AML-193 (cell line): ENCODE measurements around the gene FAF2.
"Not testable (repeated sequence)": the region's sequence is repeated elsewhere in the genome, so short reads cannot be mapped to it uniquely, and the experiment has no call there.

Source experiments
- DNase-seq, 2 experiments: peaks; one replicate each; lab custom pipeline; 2025; lab: John Stamatoyannopoulos, UW

Gene FAF2, protein sequence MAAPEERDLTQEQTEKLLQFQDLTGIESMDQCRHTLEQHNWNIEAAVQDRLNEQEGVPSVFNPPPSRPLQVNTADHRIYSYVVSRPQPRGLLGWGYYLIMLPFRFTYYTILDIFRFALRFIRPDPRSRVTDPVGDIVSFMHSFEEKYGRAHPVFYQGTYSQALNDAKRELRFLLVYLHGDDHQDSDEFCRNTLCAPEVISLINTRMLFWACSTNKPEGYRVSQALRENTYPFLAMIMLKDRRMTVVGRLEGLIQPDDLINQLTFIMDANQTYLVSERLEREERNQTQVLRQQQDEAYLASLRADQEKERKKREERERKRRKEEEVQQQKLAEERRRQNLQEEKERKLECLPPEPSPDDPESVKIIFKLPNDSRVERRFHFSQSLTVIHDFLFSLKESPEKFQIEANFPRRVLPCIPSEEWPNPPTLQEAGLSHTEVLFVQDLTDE

DNA sequence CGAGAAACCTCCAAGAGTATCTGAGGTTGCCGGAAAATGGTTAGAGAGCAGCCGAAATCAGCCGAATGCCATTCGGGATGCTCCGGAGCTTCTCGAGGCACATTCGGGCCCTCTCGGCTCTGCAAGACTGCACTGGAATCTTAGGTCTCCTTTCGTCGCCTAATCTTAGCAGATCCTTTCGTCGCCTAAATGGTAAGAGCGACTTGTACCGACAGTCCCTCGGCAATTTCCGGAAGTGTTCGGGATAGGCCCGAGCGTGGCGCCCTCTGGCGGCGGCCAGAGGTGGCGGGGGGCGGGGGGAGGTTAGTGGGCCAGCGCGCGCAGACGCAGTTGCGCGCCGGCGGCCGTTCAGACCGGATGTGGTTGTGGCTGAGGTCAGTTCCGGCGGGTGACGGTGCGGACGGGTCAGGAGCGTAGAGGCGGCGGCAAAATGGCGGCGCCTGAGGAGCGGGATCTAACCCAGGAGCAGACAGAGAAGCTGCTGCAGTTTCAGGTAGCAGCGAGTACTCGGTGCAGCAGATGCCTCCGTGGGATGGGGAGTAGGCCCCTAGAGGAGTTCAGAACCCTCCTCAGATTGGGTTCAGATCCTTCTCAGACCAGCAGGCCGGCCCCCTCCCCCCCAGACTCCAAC, at the start of gene FAF2:
FAF2 (plus strand) TSS at position 408 of the 631 bp plus-strand sequence; CDS start at position 431, 23 bp downstream.
- DNase-seq: peak; percentile 91 to 95

DNA sequence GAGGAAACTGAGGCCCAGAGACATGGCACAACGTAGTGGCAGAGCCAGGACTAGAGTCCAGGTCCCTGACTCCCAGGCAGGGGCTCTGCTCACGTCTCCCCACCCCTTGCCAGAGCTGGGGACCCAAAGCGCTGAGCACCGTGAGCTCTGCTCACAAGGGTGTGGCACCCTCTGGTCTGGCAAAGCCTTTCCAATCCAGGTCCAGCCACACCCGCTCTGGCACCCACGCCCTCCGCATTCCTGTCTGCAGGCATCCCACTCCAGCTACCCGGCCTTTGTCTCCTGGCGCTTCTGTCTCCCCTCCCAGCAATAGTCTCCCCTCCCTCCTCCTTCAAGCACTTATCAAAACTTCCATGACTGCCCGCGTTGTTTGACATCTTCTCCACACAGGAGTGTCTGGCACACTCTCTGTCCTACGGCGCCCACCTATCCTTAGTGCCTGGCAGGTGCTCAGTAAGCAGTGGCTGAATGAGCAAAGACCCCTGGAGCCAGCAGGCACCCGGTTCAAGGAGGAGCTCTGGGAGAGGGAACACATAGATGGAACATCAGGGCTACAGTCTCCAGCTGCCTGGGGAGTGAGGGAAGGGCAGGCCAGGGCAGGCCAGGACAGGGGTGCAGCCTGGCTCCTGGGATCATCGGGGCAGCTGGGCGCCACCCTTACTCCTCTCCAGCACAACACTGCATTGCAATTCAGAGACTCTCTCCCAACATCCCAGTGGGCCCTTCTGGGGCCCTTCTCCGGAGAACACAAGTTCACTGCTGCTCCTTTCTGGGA, 47.6 kb upstream of the FAF2 start:
- DNase-seq: no peak

DNA sequence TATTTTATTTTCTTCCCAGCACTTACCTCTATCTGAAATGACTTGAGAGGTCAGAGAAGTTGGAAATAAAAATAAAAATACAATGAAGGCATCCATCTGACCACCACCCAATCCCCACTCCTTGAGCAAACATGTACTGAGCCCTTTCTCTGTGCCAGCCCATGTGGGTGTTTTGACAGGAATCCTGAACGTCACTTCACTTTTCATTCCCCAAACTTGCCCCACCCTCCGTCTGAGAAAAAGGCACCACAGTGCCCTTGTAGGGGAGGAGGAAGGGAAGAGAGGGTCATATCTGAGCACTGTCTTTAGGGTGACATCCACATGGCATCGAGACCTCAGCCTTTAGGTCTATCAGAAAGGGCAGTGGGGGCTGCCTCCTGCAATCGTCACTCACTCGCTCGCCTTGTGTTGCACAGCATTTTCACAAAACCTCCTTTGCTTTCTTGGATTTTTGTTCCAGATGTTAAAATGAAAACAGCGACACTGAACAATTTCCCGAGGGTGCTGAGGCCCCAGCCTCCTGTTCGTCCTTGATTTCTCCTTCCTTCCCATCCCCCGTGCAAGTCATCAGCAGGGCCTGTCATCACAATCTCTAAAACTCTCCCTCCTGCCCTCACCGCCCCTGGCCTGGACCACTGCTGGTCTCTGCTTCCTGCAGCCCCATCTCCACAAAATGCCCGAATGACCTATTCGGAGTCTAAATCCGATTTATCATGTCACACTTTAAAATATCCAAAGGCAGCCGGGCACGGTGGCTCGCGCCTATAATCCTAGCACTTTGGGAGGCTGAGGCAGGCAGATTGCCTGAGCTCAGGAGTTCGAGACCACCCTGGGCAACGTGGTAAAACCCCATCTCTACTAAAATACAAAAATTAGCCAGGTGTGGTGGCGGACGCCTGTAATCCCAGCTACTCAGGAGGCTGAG, 46.6 kb upstream of the FAF2 start:
- DNase-seq: no peak

DNA sequence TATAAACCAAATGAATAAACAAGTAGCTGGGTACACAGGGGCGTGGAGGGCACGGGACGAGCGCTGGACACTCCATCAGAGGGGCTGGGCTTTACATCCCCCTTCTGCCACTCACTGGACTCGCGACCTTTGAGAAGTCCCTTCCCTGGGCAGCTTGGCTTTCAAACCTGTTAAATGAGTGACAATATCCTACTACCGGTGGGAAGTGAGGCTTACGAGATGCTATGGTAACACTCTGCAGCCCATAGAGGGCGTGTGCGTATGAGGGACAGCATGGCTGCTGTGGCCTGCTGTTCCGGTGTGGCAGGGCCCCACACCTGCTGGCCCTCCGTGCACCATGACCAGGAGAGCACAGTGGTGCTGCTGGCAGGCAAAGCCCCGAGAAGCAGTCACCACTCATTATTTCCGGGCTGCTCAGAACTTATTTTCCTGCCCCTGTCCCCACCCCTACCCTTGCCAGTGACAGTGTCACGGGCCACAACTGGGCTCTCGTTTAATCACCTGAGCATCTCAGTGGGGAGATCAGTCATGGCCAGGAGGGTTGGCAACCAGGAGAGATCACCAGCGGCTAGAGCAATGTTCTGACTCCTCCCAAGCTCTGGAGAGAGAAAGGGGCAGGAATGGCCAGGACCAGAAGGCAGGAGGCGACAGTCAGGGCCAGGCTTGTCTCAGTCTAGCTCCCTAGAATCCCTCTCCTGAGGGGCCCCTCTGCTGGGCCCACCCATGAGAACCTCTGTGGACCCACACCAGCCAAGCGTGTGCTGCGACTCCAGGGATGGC, 42.3 kb upstream of the FAF2 start:
- DNase-seq: no peak

DNA sequence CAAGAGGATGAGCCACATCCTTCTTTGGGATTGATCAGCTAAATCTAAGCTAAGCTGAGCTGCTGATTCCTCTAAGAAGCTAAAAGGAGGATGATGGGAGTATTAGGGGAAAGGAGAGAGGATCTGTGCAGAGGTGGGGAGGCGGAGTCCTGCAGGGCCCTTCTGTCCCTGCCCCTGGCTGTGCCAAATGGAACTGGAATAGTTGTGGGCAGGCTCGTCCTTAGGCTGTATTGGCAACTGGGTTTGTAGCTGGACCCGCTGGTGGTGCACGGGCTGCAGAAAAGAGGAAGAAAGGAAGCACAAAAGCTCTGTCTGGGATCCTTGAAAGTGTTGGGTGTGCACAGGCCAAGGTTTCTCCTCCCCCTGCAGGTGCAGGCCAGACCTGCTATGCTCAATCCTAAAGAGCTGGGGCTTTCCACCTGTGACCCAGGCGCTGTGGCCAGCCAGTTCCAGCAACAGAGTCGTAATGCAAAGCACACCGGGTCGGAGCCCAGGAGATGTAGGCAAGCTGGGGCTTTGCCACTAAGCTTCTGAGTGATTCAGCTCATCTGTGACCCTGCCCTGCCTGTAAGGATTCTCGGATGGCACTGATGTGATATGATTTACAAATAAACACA, 41.6 kb upstream of the FAF2 start:
- DNase-seq: no peak

- DNase-seq: no peak
Measured at GRCh38 chr5:176407456-176408251, 40.5 kb upstream of the FAF2 start.

DNA sequence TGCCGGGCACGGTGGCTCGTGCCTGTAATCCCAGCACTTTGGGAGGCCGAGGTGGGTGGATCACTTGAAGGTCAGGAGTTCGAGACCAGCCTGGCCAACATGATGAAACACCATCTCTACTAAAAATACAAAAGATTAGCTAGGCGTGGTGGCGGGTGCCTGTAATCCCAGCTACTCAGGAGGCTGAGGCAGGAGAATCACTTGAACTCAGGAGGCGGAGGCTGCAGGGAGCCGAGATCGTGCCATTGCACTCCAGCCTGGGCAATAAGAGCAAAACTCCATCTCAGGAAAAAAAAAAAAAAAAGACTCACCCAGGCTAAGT, 40.0 kb upstream of the FAF2 start:
- not testable (repeated sequence) for DNase-seq

- no peak for DNase-seq
Measured at GRCh38 chr5:176408590-176408989, 39.6 kb upstream of the FAF2 start.

DNA sequence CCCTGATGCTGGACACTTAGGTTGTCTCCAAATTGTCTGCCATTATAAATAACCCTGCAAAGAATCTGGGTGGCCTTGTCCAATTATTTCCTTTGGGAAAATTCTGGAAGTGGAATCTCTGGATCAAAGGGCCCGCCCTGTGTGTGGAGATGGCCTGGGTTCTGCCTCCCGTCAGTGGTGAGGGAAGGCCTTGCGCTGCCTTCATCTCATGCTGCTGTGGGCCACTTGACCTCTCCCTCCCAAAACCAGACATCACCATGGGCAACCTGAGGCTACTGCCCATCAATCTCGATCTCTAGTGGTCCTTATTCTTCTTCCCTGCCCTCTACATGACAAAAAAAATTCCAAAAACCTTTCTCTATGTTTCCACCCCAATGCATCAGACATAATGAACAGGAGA, 38.4 kb upstream of the FAF2 start:
- no peak for DNase-seq

DNA sequence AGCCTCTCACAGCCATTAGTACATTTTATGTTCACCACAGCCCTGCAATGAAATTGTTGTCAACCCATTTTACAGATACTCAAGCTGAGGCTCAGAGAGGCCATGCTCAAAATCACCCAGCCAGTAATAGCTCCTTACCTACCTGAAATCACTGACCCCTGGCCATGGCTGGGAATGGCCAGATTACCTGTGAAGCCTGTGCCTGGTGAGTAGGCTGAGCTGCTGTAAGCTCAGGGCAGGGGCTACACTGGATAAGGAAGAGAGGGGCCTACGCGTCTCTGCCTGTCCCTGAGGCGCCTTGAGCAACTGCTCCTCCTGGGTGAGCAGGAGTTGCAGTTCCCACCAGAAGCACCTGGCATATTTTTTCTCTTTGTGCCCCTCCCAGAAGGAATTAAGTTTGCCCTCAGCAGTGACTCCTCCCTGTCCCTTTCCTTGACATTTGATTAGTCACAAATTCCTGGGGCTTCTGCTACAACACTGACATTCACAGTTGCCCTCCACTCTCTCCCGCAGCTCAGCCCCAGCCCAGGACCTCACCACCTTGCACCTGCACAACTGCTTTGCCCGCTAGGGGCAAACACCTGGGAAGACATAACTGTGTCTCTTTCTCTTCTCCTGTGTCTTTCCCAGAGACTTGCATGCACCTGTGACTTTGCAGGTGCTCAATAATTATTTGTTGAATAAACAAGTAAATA, 37.6 kb upstream of the FAF2 start:
- no peak for DNase-seq

GRCh38 chr5:176412517-176413254, 35.5 kb upstream of the FAF2 start:
- no peak for DNase-seq

- DNase-seq: no peak
Measured at GRCh38 chr5:176413255-176413565, 35.0 kb upstream of the FAF2 start.

DNA sequence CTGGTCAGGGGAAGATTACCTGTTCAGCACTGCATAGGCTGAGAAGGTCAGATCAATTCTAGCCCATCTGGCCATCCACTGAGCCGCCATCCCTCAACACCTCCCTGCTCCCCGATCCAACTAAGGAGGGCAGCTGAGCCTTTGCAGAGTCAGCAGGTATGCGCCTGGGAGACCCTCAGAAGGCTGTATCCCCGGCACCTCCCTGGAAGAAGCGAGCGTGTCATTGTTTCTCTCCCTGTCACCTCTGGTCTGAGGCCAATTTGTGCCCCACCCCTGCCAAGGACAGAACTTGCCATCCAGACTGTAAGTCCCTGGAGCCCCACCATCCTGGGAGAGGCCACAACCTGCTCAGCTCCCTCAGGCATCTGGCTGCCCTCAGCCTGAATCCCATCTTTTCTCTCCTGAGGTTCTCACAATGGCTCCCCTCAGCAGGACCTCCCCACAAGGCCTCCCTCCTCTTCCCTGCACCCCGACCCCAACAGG, 34.4 kb upstream of the FAF2 start:
- no peak for DNase-seq

DNA sequence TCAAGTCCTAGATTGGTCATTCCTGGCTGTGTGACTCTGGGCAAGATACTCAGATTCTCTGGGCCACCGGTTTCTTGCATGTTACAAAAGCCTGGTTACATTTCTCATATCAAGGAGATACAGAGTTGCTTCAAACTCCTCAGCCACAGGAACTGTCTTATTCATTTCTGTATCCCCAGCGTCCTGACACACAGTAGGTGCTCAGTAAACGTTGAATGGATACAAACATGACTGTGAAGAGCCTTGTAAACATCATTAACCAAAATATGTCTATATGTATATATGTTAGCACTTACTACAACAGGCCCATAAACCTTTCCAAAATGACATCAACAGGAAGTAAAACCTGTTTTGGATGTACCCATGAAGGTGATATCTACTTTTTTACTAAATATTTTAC, 33.5 kb upstream of the FAF2 start:
- no peak for DNase-seq

GRCh38 chr5:176415240-176415951, 32.8 kb upstream of the FAF2 start:
- DNase-seq: no peak

DNA sequence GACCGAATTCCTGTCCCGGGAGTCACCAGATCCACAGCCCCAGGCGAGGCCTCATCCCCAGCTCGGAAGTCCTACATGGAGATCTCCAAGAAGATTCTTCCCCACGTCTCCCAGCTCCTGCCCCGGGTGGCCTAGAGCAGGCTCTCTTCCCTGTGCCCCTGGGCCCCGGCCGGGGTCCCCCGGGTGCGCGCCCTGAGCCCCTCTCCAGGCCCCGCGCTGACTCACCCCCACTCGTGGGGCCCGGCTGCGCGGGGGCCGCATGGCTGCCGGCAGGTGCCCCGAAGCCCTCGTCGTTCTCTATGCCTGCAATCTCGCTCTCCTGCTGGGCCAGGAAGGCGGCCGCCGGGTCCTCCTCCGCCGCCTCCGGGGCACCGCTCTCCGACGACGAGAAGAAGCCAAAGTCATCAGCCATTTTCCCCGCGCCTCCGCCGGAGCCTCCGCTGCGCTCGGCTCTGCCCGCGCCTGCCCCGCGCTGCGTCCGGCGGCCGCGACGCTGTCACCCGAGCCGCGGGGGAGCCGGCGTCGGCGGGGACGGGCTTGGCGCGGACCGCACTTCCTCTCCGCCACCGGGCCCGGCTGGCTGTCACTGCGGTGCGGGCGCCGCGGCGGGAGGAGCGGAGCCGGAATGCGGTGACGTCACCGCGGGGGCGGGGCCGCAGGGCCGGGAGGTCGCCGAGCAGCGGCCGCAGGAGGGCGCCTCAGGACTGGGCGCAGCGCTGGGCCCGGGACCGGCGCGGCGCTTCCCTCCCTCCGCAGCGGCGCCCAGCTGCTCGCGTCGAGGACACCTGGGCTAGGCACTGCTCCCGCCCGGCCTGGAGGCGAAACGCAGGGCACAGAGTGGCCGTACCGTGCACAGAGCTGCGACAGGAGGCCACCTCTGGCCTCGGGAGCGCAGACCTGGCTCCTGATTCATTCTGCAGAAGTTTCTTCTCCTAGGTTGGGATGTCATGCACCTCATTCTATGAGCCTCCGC, 31.9 kb upstream of the FAF2 start, which contains the start of gene CLTB:
CLTB (minus strand) TSS at position 588 of the 973 bp plus-strand sequence; CDS start at position 412, 176 bp downstream.
- DNase-seq: peak; percentile 74 to 79
